Measurements from ENCODE around the gene KRT8. TPM values are rescaled to one million over a fixed set of nuclear protein-coding genes. Genes with fewer than 3 reads are reported as not detected.

The KRT8 gene
- polyA plus RNA-seq, 1 of the 3 experiments (the other 2 are of a cell fraction) = 49.4 TPM

DNA sequence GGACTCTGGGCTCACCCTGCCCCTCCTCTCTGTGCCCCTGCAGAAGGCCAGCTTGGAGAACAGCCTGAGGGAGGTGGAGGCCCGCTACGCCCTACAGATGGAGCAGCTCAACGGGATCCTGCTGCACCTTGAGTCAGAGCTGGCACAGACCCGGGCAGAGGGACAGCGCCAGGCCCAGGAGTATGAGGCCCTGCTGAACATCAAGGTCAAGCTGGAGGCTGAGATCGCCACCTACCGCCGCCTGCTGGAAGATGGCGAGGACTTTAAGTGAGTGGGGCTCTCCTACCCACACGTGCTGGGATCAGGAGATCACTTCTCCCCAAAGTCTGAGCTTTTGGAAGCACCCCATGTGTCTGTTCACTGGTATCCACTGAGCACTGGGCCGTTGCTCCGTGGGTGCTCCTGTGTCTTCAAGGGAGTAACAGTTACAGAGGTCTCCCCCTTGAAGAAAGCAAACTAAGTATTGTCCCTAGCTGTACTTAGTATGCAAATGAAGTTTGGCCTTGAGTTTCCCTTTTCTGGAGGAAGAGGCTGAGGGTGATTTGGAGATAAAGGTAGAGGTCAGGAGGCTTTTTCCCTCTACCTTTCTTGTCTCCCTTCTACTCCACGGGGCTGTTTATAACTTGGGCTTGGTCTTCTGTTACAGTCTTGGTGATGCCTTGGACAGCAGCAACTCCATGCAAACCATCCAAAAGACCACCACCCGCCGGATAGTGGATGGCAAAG is 47.4 kb upstream of the KRT8 start:
- CTCF ChIA-PET = interaction anchor here (0.8 to 3.8 kb wide), 5 partner anchors 26 to 81 kb away, joined by 3 to 15 read pairs (median 3); no protein-coding TSS in a partner anchor
- POLR2A ChIA-PET = no interaction called here
- peaks cover 39% of the 10 kb centered on the region for H3K79me2 ChIP-seq (ENCODE audit: insufficient read depth)
- WGBS (ENCODE audit: low lambda C conversion rate) = 41% methylated on average over 10 of the region's 15 CpGs
- peaks cover 0 to 7% of the 10 kb centered on the region in 2 experiments; a peak in 2 of 4 replicates for H3K4me1 ChIP-seq (ENCODE audit: control insufficient read depth in 1 of 2, insufficient read depth in 2 of 2, low read depth in 1 of 2, low read length in 1 of 2)
- no peak overlapping the region for H3K27ac ChIP-seq (ENCODE audit: low read depth in 2 of 2, low read length in 1 of 2)
- TF ChIP-seq, protein P1, sequence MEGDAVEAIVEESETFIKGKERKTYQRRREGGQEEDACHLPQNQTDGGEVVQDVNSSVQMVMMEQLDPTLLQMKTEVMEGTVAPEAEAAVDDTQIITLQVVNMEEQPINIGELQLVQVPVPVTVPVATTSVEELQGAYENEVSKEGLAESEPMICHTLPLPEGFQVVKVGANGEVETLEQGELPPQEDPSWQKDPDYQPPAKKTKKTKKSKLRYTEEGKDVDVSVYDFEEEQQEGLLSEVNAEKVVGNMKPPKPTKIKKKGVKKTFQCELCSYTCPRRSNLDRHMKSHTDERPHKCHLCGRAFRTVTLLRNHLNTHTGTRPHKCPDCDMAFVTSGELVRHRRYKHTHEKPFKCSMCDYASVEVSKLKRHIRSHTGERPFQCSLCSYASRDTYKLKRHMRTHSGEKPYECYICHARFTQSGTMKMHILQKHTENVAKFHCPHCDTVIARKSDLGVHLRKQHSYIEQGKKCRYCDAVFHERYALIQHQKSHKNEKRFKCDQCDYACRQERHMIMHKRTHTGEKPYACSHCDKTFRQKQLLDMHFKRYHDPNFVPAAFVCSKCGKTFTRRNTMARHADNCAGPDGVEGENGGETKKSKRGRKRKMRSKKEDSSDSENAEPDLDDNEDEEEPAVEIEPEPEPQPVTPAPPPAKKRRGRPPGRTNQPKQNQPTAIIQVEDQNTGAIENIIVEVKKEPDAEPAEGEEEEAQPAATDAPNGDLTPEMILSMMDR (IDR thresholded peaks at IDR 0.05) = peak; percentile 61
- TF ChIP-seq MEF2A (IDR thresholded peaks at IDR 0.05; ENCODE audit: borderline replicate concordance, low read depth) = no peak
- H3K9me3 ChIP-seq = no peaks in the 10 kb centered on the region
- H3K9ac ChIP-seq = no peak overlapping the region
- peaks cover 4 to 9% of the 10 kb centered on the region in 2 experiments for H3K36me3 ChIP-seq (replicated peaks in 1 of 2; ENCODE audit: control insufficient read depth in 1 of 2, insufficient read depth in 2 of 2, low read length in 1 of 2)
- H3K4me3 ChIP-seq (ENCODE audit: low read depth in 2 of 2, low read length in 1 of 2) = no peak overlapping the region; a peak in 1 of 4 replicates
- H3F3A ChIP-seq (replicated peaks; ENCODE audit: insufficient read depth) = peaks cover 21% of the 10 kb centered on the region
- H4K20me1 ChIP-seq (ENCODE audit: insufficient read depth) = no peaks in the 10 kb centered on the region
- no peaks in the 10 kb centered on the region for H3K9me2 ChIP-seq
- DNase-seq = no peak
- H3K27me3 ChIP-seq (ENCODE audit: insufficient read depth) = no peaks in the 10 kb centered on the region
- no peak overlapping the region for H2AFZ ChIP-seq (ENCODE audit: low read depth)
- peak overlapping the region; percentile 81 for H3K4me2 ChIP-seq

DNA sequence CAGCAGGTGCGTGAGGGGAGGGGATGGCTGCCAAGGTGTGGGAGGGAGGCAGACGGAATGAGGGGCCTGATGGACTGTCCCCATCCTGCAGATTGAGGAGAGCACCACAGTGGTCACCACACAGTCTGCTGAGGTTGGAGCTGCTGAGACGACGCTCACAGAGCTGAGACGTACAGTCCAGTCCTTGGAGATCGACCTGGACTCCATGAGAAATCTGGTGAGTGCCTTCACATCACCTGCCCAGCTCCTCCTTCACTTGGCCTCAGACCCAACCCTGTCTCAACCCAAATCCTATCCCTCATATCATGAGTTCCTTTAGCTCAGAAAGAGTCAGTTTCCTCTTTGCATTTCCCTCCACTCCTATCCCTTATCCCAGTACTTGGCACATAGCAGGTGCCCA is 46.8 kb upstream of the KRT8 start:
- Histone ChIP-seq H3K9me2 (no peaks in the 10 kb centered on the region), H3K79me2 (ENCODE audit: insufficient read depth) (peaks cover 45% of the 10 kb centered on the region), H3K4me2 (peak overlapping the region; percentile 81), H2AFZ (ENCODE audit: low read depth) (no peak overlapping the region), H3K27ac (ENCODE audit: low read depth in 2 of 2, low read length in 1 of 2) (no peak overlapping the region), H4K20me1 (ENCODE audit: insufficient read depth) (no peaks in the 10 kb centered on the region), H3K4me3 (ENCODE audit: low read depth in 2 of 2, low read length in 1 of 2) (no peak overlapping the region; a peak in 1 of 4 replicates), H3K36me3 (replicated peaks in 1 of 2; ENCODE audit: control insufficient read depth in 1 of 2, insufficient read depth in 2 of 2, low read length in 1 of 2) (peaks cover 4 to 9% of the 10 kb centered on the region in 2 experiments), H3K9ac (no peak overlapping the region; the same call in 1 of the 2 replicates), H3F3A (replicated peaks; ENCODE audit: insufficient read depth) (peaks cover 27% of the 10 kb centered on the region), H3K9me3 (no peaks in the 10 kb centered on the region), H3K4me1 (ENCODE audit: control insufficient read depth in 1 of 2, insufficient read depth in 2 of 2, low read depth in 1 of 2, low read length in 1 of 2) (peaks cover 0 to 13% of the 10 kb centered on the region in 2 experiments; a peak in 2 of 4 replicates), H3K27me3 (ENCODE audit: insufficient read depth) (no peaks in the 10 kb centered on the region)
- WGBS (ENCODE audit: low lambda C conversion rate) = 64% methylated on average over 6 of the region's 6 CpGs
- POLR2A ChIA-PET = no interaction called here
- TF ChIP-seq GABPA (IDR thresholded peaks at IDR 0.05; ENCODE audit: low read depth) (no peak), CHD2 (IDR thresholded peaks at IDR 0.05; ENCODE audit: low read length, partially characterized antibody) (no peak), RAD21 (IDR thresholded peaks at IDR 0.05; ENCODE audit: low read length) (no peak), TEAD4 (IDR thresholded peaks at IDR 0.05; ENCODE audit: borderline replicate concordance, insufficient read depth) (no peak), FOSL2 (IDR thresholded peaks at IDR 0.05; ENCODE audit: borderline replicate concordance, low read depth) (no peak), POLR2AphosphoS5 (IDR thresholded peaks at IDR 0.05; ENCODE audit: low read depth, low read length) (no peak), JUND (IDR thresholded peaks at IDR 0.05) (no peak), TAF1 (IDR thresholded peaks at IDR 0.05; ENCODE audit: borderline replicate concordance, low read depth, low read length) (no peak), FOXM1 (IDR thresholded peaks at IDR 0.05; ENCODE audit: low read depth) (no peak)
- TF ChIP-seq, protein P2, sequence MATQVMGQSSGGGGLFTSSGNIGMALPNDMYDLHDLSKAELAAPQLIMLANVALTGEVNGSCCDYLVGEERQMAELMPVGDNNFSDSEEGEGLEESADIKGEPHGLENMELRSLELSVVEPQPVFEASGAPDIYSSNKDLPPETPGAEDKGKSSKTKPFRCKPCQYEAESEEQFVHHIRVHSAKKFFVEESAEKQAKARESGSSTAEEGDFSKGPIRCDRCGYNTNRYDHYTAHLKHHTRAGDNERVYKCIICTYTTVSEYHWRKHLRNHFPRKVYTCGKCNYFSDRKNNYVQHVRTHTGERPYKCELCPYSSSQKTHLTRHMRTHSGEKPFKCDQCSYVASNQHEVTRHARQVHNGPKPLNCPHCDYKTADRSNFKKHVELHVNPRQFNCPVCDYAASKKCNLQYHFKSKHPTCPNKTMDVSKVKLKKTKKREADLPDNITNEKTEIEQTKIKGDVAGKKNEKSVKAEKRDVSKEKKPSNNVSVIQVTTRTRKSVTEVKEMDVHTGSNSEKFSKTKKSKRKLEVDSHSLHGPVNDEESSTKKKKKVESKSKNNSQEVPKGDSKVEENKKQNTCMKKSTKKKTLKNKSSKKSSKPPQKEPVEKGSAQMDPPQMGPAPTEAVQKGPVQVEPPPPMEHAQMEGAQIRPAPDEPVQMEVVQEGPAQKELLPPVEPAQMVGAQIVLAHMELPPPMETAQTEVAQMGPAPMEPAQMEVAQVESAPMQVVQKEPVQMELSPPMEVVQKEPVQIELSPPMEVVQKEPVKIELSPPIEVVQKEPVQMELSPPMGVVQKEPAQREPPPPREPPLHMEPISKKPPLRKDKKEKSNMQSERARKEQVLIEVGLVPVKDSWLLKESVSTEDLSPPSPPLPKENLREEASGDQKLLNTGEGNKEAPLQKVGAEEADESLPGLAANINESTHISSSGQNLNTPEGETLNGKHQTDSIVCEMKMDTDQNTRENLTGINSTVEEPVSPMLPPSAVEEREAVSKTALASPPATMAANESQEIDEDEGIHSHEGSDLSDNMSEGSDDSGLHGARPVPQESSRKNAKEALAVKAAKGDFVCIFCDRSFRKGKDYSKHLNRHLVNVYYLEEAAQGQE (IDR thresholded peaks at IDR 0.05; ENCODE audit: low read depth, low read length) = no peak
- TF ChIP-seq, protein P3, sequence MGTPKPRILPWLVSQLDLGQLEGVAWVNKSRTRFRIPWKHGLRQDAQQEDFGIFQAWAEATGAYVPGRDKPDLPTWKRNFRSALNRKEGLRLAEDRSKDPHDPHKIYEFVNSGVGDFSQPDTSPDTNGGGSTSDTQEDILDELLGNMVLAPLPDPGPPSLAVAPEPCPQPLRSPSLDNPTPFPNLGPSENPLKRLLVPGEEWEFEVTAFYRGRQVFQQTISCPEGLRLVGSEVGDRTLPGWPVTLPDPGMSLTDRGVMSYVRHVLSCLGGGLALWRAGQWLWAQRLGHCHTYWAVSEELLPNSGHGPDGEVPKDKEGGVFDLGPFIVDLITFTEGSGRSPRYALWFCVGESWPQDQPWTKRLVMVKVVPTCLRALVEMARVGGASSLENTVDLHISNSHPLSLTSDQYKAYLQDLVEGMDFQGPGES (IDR thresholded peaks at IDR 0.05; ENCODE audit: low read depth, low read length) = no peak
- TF ChIP-seq, protein P4, sequence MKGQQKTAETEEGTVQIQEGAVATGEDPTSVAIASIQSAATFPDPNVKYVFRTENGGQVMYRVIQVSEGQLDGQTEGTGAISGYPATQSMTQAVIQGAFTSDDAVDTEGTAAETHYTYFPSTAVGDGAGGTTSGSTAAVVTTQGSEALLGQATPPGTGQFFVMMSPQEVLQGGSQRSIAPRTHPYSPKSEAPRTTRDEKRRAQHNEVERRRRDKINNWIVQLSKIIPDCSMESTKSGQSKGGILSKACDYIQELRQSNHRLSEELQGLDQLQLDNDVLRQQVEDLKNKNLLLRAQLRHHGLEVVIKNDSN (IDR thresholded peaks at IDR 0.05; ENCODE audit: borderline replicate concordance, low read depth) = no peak
- no peak for DNase-seq
- CTCF ChIA-PET = interaction anchor here (0.5 to 3.8 kb wide), 6 partner anchors 25 to 737 kb away, joined by 3 to 15 read pairs (median 4); no protein-coding TSS in a partner anchor

All from SK-N-SH (cell line).